HCT116 (cell line): ENCODE results near the gene ARID2. TPM values are rescaled to one million over a fixed set of nuclear protein-coding genes. Genes with fewer than 3 reads are reported as not detected.

Experiments used
- ATAC-seq: fragments of 200-7000 bp; cut with Tn5 transposase; 2 replicates; pipeline ENCODE4 v1.9.1; 2020; ENCODE audit warnings: mild to moderate bottlenecking, moderate library complexity
- BruUV-seq: library from RNA; stranded (reverse); fragments of 400-500 nt; replicated peaks from 2 replicates; lab custom pipeline; 2021; lab: Mats Ljungman, UMichigan
- CTCF ChIA-PET: fragments of 300-600 bp; sonication (Branson Sonifier 250); formaldehyde crosslinking; loops from one replicate; lab custom pipeline; 2021; ENCODE audit warnings: antibody characterized with exemption; lab: Charles Lee
- POLR2A ChIA-PET: fragments of 300-600, 350-600 bp; sonication (Branson Sonifier 250); formaldehyde crosslinking; loops from one replicate; lab custom pipeline; 2021; ENCODE audit warnings: antibody characterized with exemption; lab: Charles Lee
- RAD21 ChIA-PET, 2 experiments: fragments of 300-600 bp; sonication (Branson Sonifier 250); formaldehyde crosslinking; loops; one replicate each; lab custom pipeline; 2023; ENCODE audit warnings: low total read pairs in 2 of 2; ENCODE audit not compliant: uncharacterized antibody in 2 of 2, unreplicated experiment in 2 of 2, low non-redundant PET in 1 of 2; lab: Charles Lee
- DNase-seq: peaks from one replicate; pipeline ENCODE4 v3.0.0-alpha.2; 2010; ENCODE audit warnings: low read depth, low spot score
- H2AFZ ChIP-seq: fragments of 200-600 bp; shearing (Covaris generic), sonication (generic); 2 replicates; pipeline ENCODE4 v1.6.1; 2017; ENCODE audit warnings: low read depth, mixed run types, mixed read lengths, antibody characterized with exemption, low read length; ENCODE audit not compliant: poor library complexity, severe bottlenecking
- H3K27ac ChIP-seq: 2 replicates; pipeline ENCODE4 v1.5.1; 2012; ENCODE audit warnings: low read depth, low read length
- H3K27me3 ChIP-seq: fragments of 200-600 bp; sonication (generic); 2 replicates; pipeline ENCODE4 v1.6.1; 2016; ENCODE audit warnings: mixed run types, low read length, mixed read lengths; ENCODE audit not compliant: insufficient read depth
- H3K36me3 ChIP-seq, 2 experiments: fragments of 200-500 bp in 1 of 2; fragments of 200-600 bp in 1 of 2; sonication (Bioruptor generic) in 1 of 2; sonication (generic) in 1 of 2; 2 replicates each; pipeline versions ENCODE4 v1.5.1 to v1.6.1; 2014 to 2016; ENCODE audit warnings: low read length in 2 of 2, inconsistent platforms in 1 of 2, mixed read lengths in 1 of 2, mixed run types in 1 of 2; ENCODE audit not compliant: insufficient read depth in 2 of 2, control insufficient read depth in 1 of 2
- H3K4me1 ChIP-seq, 2 experiments: fragments of 200-600 bp in 1 of 2; sonication (generic) in 1 of 2; 2 replicates each; pipeline versions ENCODE4 v1.5.1 to v1.6.1; 2012 to 2017; ENCODE audit warnings: low read length in 2 of 2, inconsistent platforms in 1 of 2, mild to moderate bottlenecking in 1 of 2, mixed read lengths in 1 of 2, mixed run types in 1 of 2, moderate library complexity in 1 of 2; ENCODE audit not compliant: insufficient read depth in 2 of 2, control insufficient read depth in 1 of 2
- H3K4me2 ChIP-seq: fragments of 200-600 bp; sonication (generic); 2 replicates; pipeline ENCODE4 v1.6.1; 2017; ENCODE audit warnings: mixed run types, low read length, mixed read lengths
- H3K4me3 ChIP-seq, 2 experiments: fragments of 200-600 bp in 1 of 2; sonication (generic) in 1 of 2; replicated peaks in 1 of 2; 2 replicates each; pipeline ENCODE4 v1.5.1; 2011 to 2016; ENCODE audit warnings: low read length in 2 of 2, control low read depth in 1 of 2, low read depth in 1 of 2, mild to moderate bottlenecking in 1 of 2, mixed read lengths in 1 of 2, mixed run types in 1 of 2
- H3K79me2 ChIP-seq: fragments of 200-600 bp; sonication (generic); 2 replicates; pipeline ENCODE4 v1.6.1; 2017; ENCODE audit warnings: mild to moderate bottlenecking, mixed run types, low read length, moderate library complexity, mixed read lengths; ENCODE audit not compliant: insufficient read depth
- H3K9ac ChIP-seq: fragments of 200-600 bp; sonication (generic); 2 replicates; pipeline ENCODE4 v1.6.1; 2016; ENCODE audit warnings: low read length, mixed read lengths
- H3K9me2 ChIP-seq: fragments of 200-600 bp; sonication (generic), shearing (Covaris generic); 2 replicates; pipeline ENCODE4 v1.6.1; 2017; ENCODE audit warnings: mixed run types, mild to moderate bottlenecking, moderate library complexity; ENCODE audit not compliant: insufficient read depth
- H3K9me3 ChIP-seq, 2 experiments: fragments of 200-500 bp in 1 of 2; fragments of 200-600 bp in 1 of 2; sonication (Bioruptor generic) in 1 of 2; sonication (generic) in 1 of 2; 2 replicates each; pipeline ENCODE4 v1.6.1; 2014 to 2017; ENCODE audit warnings: low read length in 2 of 2, mixed read lengths in 2 of 2, inconsistent platforms in 1 of 2, low read depth in 1 of 2, mild to moderate bottlenecking in 1 of 2, mixed run types in 1 of 2, moderate library complexity in 1 of 2; ENCODE audit not compliant: control insufficient read depth in 1 of 2, insufficient read depth in 1 of 2
- H4K20me1 ChIP-seq: fragments of 200-600 bp; sonication (generic), shearing (Covaris generic); 2 replicates; pipeline ENCODE4 v1.6.1; 2017; ENCODE audit warnings: mixed run types, mild to moderate bottlenecking, moderate library complexity; ENCODE audit not compliant: insufficient read depth
- CBX3 ChIP-seq: IDR thresholded peaks from 2 replicates; pipeline ENCODE4 v1.6.1; 2012; ENCODE audit warnings: low read depth
- CEBPB ChIP-seq: IDR thresholded peaks from 2 replicates; pipeline ENCODE4 v1.6.1; 2012; ENCODE audit warnings: low read depth
- CTCF ChIP-seq, 3 experiments: fragments of 200-600 bp in 1 of 3; sonication (generic) in 1 of 3; IDR thresholded peaks in 2 of 3; conservative IDR thresholded peaks in 1 of 3; 2 replicates each; pipeline ENCODE4 v1.5.1; 2012 to 2017; ENCODE audit warnings: low read depth in 2 of 3, low read length in 2 of 3, antibody characterized with exemption in 1 of 3, borderline replicate concordance in 1 of 3, control low read depth in 1 of 3, mild to moderate bottlenecking in 1 of 3, mixed read lengths in 1 of 3, mixed run types in 1 of 3, moderate library complexity in 1 of 3; ENCODE audit not compliant: insufficient read depth in 1 of 3
- EGR1 ChIP-seq: IDR thresholded peaks from 2 replicates; pipeline ENCODE4 v1.6.1; 2012; ENCODE audit warnings: low read depth
- ELF1 ChIP-seq: IDR thresholded peaks from 2 replicates; pipeline ENCODE4 v1.6.1; 2012; ENCODE audit warnings: low read depth, borderline replicate concordance
- EZH2phosphoT487 ChIP-seq: fragments of 200-600 bp; IDR thresholded peaks from 2 replicates; pipeline ENCODE4 v1.6.1; 2018; ENCODE audit warnings: antibody characterized with exemption, borderline replicate concordance
- FOSL1 ChIP-seq: IDR thresholded peaks from 2 replicates; pipeline ENCODE4 v1.6.1; 2012; ENCODE audit warnings: low read depth
- JUND ChIP-seq: IDR thresholded peaks from 2 replicates; pipeline ENCODE4 v1.6.1; 2012
- MAX ChIP-seq: IDR thresholded peaks from 2 replicates; pipeline ENCODE4 v1.6.1; 2012
- POLR2A ChIP-seq: IDR thresholded peaks from 2 replicates; pipeline ENCODE4 v1.7.0; 2011; ENCODE audit warnings: borderline replicate concordance; ENCODE audit not compliant: insufficient read depth, insufficient read length; ENCODE audit errors: extremely low read depth
- POLR2AphosphoS5 ChIP-seq: IDR thresholded peaks from 2 replicates; pipeline ENCODE4 v1.6.1; 2011; ENCODE audit warnings: mild to moderate bottlenecking, low read depth, low read length, moderate library complexity
- RAD21 ChIP-seq: IDR thresholded peaks from 2 replicates; pipeline ENCODE4 v1.6.1; 2012; ENCODE audit warnings: low read depth, mild to moderate bottlenecking
- SIN3A ChIP-seq: IDR thresholded peaks from 2 replicates; pipeline ENCODE4 v1.6.1; 2012; ENCODE audit warnings: low read depth
- SP1 ChIP-seq: IDR thresholded peaks from 2 replicates; pipeline ENCODE4 v1.6.1; 2012; ENCODE audit warnings: low read depth
- SRF ChIP-seq: IDR thresholded peaks from 2 replicates; pipeline ENCODE4 v1.6.1; 2012; ENCODE audit warnings: low read depth
- ZFX ChIP-seq: fragments of 450-650 bp; IDR thresholded peaks from 2 replicates; pipeline ENCODE4 v1.6.1; 2017
- ZNF274 ChIP-seq: fragments of 200-500 bp; sonication (Bioruptor generic); IDR thresholded peaks from 2 replicates; pipeline ENCODE4 v1.6.1; 2014; ENCODE audit warnings: mild to moderate bottlenecking, low read depth, low read length, inconsistent platforms
- intact Hi-C: fragments of 100-400 bp; cut with micrococcal nuclease; formaldehyde crosslinking; loops from 2 replicates; pipeline ENCODE4 v1.10.0; 2022
- total RNA-seq: library from RNA; stranded (reverse); gene quantifications from one replicate; pipeline ENCODE4 v1.2.1, GENCODE V29; 2021; ENCODE audit not compliant: unreplicated experiment

Gene ARID2
- total RNA-seq, 1 experiment from 2014 or later: 30.5 TPM

GRCh38 chr12:45879363-45879895 is 149.9 kb downstream of the ARID2 start:
- TF ChIP-seq MAX (no peak), ZNF274 (no peak), ZFX (no peak), EZH2phosphoT487 (no peak)
- H4K20me1 ChIP-seq: no peaks in the 10 kb centered on the region
- H3K4me1 ChIP-seq: no peaks in the 10 kb centered on the region
- H3K27me3 ChIP-seq: no peaks in the 10 kb centered on the region
- BruUV-seq: no TSS peak
- no peak overlapping the region for H3K9ac ChIP-seq
- H3K9me3 ChIP-seq: no peaks in the 10 kb centered on the region
- DNase-seq (no peak), ATAC-seq (no peak)
- ChIA-PET POLR2A (no interaction called here), RAD21 (interaction anchor here in 1 of 2 experiments (0.6 kb wide), 1 partner anchor 718 kb away, joined by 4 read pairs; no protein-coding TSS in a partner anchor), CTCF (no interaction called here)
- no peak overlapping the region for H3K4me3 ChIP-seq
- H3K36me3 ChIP-seq: 0 out of 4 replicates have a peak, but pooled peaks cover under 1 to 9% of the 10 kb centered on the region in 2 experiments
- no peak overlapping the region for H3K4me2 ChIP-seq
- no peak overlapping the region for H2AFZ ChIP-seq
- no peaks in the 10 kb centered on the region for H3K9me2 ChIP-seq
- H3K79me2 ChIP-seq: peaks cover 8% of the 10 kb centered on the region
- intact Hi-C loops: no loop called here
- H3K27ac ChIP-seq: no peak overlapping the region

- Histone ChIP-seq H3K79me2 (peaks cover 8% of the 10 kb centered on the region), H3K4me1 (no peaks in the 10 kb centered on the region), H3K9ac (no peak overlapping the region), H3K36me3 (peaks cover 2 to 8% of the 10 kb centered on the region in 2 experiments; a peak in 2 of 4 replicates), H3K9me3 (no peaks in the 10 kb centered on the region), H3K27ac (no peak overlapping the region), H4K20me1 (no peaks in the 10 kb centered on the region), H3K9me2 (no peaks in the 10 kb centered on the region), H3K27me3 (no peaks in the 10 kb centered on the region), H3K4me2 (no peak overlapping the region), H2AFZ (no peak overlapping the region), H3K4me3 (no peak overlapping the region)
- no TSS peak for BruUV-seq
- no peak for TF ChIP-seq FOSL1
- no peak for TF ChIP-seq SP1
- TF ChIP-seq POLR2AphosphoS5: no peak
- no peak for TF ChIP-seq ELF1
- TF ChIP-seq POLR2A: no peak
- no peak for TF ChIP-seq CTCF (IDR thresholded peaks at IDR 0.05 in 2 of 3, conservative IDR thresholded peaks at IDR 0.05 in 1 of 3; ENCODE audit: borderline replicate concordance in 1 of 3, insufficient read depth in 1 of 3, low read depth in 2 of 3, low read length in 2 of 3)
- TF ChIP-seq JUND: no peak
- no peak for TF ChIP-seq RAD21
- TF ChIP-seq SIN3A: no peak
- TF ChIP-seq SRF: no peak
- TF ChIP-seq EGR1: no peak
- TF ChIP-seq CBX3: no peak
- TF ChIP-seq CEBPB: no peak
- intact Hi-C loops: no loop called here
- DNase-seq (no peak), ATAC-seq (no peak)
- RAD21 ChIA-PET: no interaction called here
- POLR2A ChIA-PET: no interaction called here
- CTCF ChIA-PET: no interaction called here
Observed at GRCh38 chr12:45880533-45880932, 151.0 kb downstream of the ARID2 start.
